ENCODE measurements around the gene IRF4. TPM values are rescaled to one million over a fixed set of nuclear protein-coding genes. Genes with fewer than 3 reads are reported as not detected.

Gene IRF4
- total RNA-seq, 4 donors from 2014 or later: 3.5 to 5.8 (median 4.1) TPM

GRCh38 chr6:403659-404655 is 12.4 kb downstream of the IRF4 start:
- DNase-seq (ENCODE audit: low spot score) (no peak), ATAC-seq (ENCODE audit: low FRiP score) (no peak)
- TF ChIP-seq CTCF (IDR thresholded peaks at IDR 0.05): no peak

- no peak for ATAC-seq (ENCODE audit: low FRiP score)
- no peak for TF ChIP-seq CTCF (IDR thresholded peaks at IDR 0.05)
These were observed 13.3 kb downstream of the IRF4 start for GRCh38 chr6:404685-405423.

GRCh38 chr6:408148-408547 is 16.6 kb downstream of the IRF4 start:
- no peak for DNase-seq (ENCODE audit: low spot score)
- no peak for TF ChIP-seq CTCF (IDR thresholded peaks at IDR 0.05)
- no peak for ATAC-seq (ENCODE audit: low FRiP score)

More at GRCh38 chr6:404685-405423, 13.3 kb downstream of the IRF4 start:
- DNase-seq (ENCODE audit: low spot score): no peak

- no peak for TF ChIP-seq CTCF (IDR thresholded peaks at IDR 0.05)
- DNase-seq (ENCODE audit: low spot score): no peak
- ATAC-seq (ENCODE audit: low FRiP score): no peak
These were observed 17.1 kb downstream of the IRF4 start for GRCh38 chr6:408599-409102.

GRCh38 chr6:409370-409972 is 17.9 kb downstream of the IRF4 start:
- no peak for DNase-seq (ENCODE audit: low spot score)
- no peak for TF ChIP-seq CTCF (IDR thresholded peaks at IDR 0.05)
- no peak for ATAC-seq (ENCODE audit: low FRiP score)

- no peak for ATAC-seq (ENCODE audit: low FRiP score)
These were observed 19.2 kb downstream of the IRF4 start for GRCh38 chr6:410555-411395.

More at GRCh38 chr6:410555-411395, 19.2 kb downstream of the IRF4 start:
- TF ChIP-seq CTCF (IDR thresholded peaks at IDR 0.05): no peak
- DNase-seq (ENCODE audit: low spot score): no peak

All from omental fat pad (tissue), 4 donors.